ENCODE measurements around the gene MYO15A. TPM values are rescaled to one million over a fixed set of nuclear protein-coding genes. Genes with fewer than 3 reads are reported as not detected.

The MYO15A gene
- total and polyA plus RNA-seq, 2 experiments from 2014 or later: 1.0 to 2.2 TPM

DNA sequence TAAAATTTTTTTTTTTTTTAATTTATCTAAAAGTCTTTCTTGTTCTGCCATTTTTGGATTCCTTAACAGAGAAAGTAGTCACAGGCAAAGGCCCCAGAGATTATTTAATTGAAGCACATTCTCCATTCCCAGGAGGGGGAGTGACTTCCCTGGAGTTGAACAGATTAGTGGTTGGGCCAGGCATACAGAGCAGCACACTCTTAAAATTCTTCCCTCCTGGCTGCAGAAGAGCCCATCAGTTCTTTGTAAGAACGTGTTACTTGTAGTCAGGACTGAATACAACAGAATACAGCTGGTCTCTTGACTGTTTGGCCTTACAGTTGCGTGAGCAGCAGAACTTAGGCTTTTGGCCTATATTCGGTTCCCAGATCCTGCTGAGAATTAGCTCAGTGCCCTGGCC lies 76.8 kb downstream of the MYO15A start:
- H3K79me2 ChIP-seq (replicated peaks; ENCODE audit: insufficient read depth): peaks cover 62% of the 10 kb centered on the region

DNA sequence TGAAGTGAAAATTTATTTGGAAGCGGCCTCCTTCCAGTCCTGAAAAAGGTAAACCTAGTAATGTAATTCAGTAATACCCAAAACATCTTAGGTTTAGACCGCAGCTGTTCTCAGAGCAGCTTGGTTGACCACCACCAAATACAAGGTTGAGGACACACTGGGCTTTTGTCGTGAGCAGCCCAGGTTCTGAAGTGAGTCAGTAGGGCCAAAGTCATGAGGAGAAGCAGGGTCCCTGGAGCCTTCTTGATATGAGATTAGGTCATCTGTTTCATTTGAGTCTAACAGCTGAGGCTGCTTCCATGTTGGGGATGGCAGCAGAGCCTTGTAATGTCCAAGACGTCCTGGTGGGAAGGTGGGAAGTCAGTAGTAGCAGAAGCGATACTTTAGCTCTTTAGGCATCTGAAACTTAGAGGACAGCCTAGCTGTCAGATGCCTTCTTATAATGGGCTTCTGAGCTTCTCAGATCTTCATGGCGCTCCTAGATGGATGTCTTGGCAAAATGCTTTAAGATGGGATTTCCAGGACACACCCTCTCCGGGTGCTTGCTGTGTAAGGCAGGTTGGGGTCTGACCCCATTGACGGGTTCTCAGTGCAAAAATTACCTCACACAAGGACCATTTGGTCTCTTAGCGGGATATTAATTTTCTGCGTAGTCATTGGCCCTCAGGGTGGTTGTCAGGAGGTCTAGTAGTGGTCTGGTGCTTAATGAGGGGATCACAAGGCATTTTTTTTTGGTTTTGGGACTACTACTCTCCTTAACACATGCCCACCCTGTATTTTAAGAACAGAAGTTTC lies 77.5 kb downstream of the MYO15A start:
- DNase-seq (ENCODE audit: low spot score): no peak
- Histone ChIP-seq H3K27ac (ENCODE audit: low read depth) (no peak overlapping the region), H3K4me1 (ENCODE audit: insufficient read depth) (peaks cover 28% of the 10 kb centered on the region)

More for the DNA sequence above, 76.8 kb downstream of the MYO15A start:
- Mint-ChIP-seq H3K36me3 (ENCODE audit: low read depth) (peaks cover 38% of the 10 kb centered on the region), H3K27ac (no peak overlapping the region), H3K27me3 (ENCODE audit: insufficient read depth, low read depth, poor library complexity) (peaks cover 12% of the 10 kb centered on the region), H3K4me1 (peaks cover 38% of the 10 kb centered on the region), H3K9me3 (no peaks in the 10 kb centered on the region), H3K4me3 (peak overlapping the region; percentile 94)
- peaks cover 57% of the 10 kb centered on the region for H4K20me1 ChIP-seq (replicated peaks; ENCODE audit: insufficient read depth)
- no peak for TF ChIP-seq CREB1 (CRISPR knock-in tag; IDR thresholded peaks at IDR 0.05; ENCODE audit: low read depth)
- no peak for TF ChIP-seq JUNB (IDR thresholded peaks at IDR 0.05; ENCODE audit: unreplicated experiment)
- no peak for TF ChIP-seq EZH2 (IDR thresholded peaks at IDR 0.05; ENCODE audit: low read depth, unreplicated experiment)
- no peak overlapping the region for H3K27ac ChIP-seq (ENCODE audit: low read depth)
- ATAC-seq (no peak), DNase-seq (ENCODE audit: low spot score) (peak; percentile 37)
- H2AFZ ChIP-seq: no peak overlapping the region
- peak overlapping the region; percentile 100 for H3K4me2 ChIP-seq
- peaks cover 26% of the 10 kb centered on the region for H3K4me1 ChIP-seq (ENCODE audit: insufficient read depth)
- H3K27me3 ChIP-seq (ENCODE audit: insufficient read depth): no peaks in the 10 kb centered on the region
- H3F3A ChIP-seq (replicated peaks; ENCODE audit: low read depth): peaks cover 24% of the 10 kb centered on the region
- peak overlapping the region; percentile 67 for H3K4me3 ChIP-seq
- no peaks in the 10 kb centered on the region for H3K9me2 ChIP-seq (ENCODE audit: insufficient read depth)
- H3K36me3 ChIP-seq (ENCODE audit: insufficient read depth): peaks cover 7% of the 10 kb centered on the region; the same call in 1 of the 2 replicates

DNA sequence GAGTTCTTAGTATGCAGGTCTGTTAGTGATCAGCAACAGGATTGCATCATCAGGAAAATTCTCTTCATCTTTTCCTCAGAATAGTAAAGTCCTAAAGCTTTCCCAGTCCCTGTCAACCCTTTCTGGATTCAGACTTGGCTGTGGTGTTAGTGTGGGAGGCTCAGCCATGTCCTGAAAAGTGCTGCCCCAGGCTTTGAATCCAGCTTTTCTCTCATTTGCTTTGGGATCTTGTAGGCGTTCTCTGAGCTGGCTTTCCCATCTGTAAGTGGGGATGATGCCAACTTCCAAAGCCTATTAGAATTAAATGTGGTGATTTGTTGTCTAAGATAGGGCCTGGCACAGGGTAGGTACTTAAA lies 78.0 kb downstream of the MYO15A start:
- H3K27ac ChIP-seq (ENCODE audit: low read depth): peak overlapping the region; percentile 50; the same call in 1 of the 2 replicates
- H3K4me3 ChIP-seq: peak overlapping the region; percentile 67
- Mint-ChIP-seq H3K4me1 (peaks cover 43% of the 10 kb centered on the region), H3K36me3 (ENCODE audit: low read depth) (peaks cover 43% of the 10 kb centered on the region), H3K27me3 (ENCODE audit: insufficient read depth, low read depth, poor library complexity) (peaks cover 12% of the 10 kb centered on the region), H3K9me3 (no peaks in the 10 kb centered on the region), H3K27ac (peak overlapping the region; percentile 42; the same call in 1 of the 2 replicates), H3K4me3 (peak overlapping the region; percentile 94)
- no peak overlapping the region for H2AFZ ChIP-seq
- DNase-seq (ENCODE audit: low spot score) (no peak), ATAC-seq (no peak)
- H3F3A ChIP-seq (replicated peaks; ENCODE audit: low read depth): peaks cover 22% of the 10 kb centered on the region
- H4K20me1 ChIP-seq (replicated peaks; ENCODE audit: insufficient read depth): peaks cover 69% of the 10 kb centered on the region
- H3K4me2 ChIP-seq: peak overlapping the region; percentile 100
- peaks cover 74% of the 10 kb centered on the region for H3K79me2 ChIP-seq (replicated peaks; ENCODE audit: insufficient read depth)
- peaks cover 7% of the 10 kb centered on the region; the same call in 1 of the 2 replicates for H3K36me3 ChIP-seq (ENCODE audit: insufficient read depth)
- H3K4me1 ChIP-seq (ENCODE audit: insufficient read depth): peaks cover 32% of the 10 kb centered on the region
- H3K27me3 ChIP-seq (ENCODE audit: insufficient read depth): no peaks in the 10 kb centered on the region
- H3K9me2 ChIP-seq (ENCODE audit: insufficient read depth): no peaks in the 10 kb centered on the region
- TF ChIP-seq CREB1 (CRISPR knock-in tag; IDR thresholded peaks at IDR 0.05; ENCODE audit: low read depth): no peak
- TF ChIP-seq EZH2 (IDR thresholded peaks at IDR 0.05; ENCODE audit: low read depth, unreplicated experiment): no peak
- TF ChIP-seq STAT1 (IDR thresholded peaks at IDR 0.05; ENCODE audit: unreplicated experiment): no peak
- TF ChIP-seq, protein P1, sequence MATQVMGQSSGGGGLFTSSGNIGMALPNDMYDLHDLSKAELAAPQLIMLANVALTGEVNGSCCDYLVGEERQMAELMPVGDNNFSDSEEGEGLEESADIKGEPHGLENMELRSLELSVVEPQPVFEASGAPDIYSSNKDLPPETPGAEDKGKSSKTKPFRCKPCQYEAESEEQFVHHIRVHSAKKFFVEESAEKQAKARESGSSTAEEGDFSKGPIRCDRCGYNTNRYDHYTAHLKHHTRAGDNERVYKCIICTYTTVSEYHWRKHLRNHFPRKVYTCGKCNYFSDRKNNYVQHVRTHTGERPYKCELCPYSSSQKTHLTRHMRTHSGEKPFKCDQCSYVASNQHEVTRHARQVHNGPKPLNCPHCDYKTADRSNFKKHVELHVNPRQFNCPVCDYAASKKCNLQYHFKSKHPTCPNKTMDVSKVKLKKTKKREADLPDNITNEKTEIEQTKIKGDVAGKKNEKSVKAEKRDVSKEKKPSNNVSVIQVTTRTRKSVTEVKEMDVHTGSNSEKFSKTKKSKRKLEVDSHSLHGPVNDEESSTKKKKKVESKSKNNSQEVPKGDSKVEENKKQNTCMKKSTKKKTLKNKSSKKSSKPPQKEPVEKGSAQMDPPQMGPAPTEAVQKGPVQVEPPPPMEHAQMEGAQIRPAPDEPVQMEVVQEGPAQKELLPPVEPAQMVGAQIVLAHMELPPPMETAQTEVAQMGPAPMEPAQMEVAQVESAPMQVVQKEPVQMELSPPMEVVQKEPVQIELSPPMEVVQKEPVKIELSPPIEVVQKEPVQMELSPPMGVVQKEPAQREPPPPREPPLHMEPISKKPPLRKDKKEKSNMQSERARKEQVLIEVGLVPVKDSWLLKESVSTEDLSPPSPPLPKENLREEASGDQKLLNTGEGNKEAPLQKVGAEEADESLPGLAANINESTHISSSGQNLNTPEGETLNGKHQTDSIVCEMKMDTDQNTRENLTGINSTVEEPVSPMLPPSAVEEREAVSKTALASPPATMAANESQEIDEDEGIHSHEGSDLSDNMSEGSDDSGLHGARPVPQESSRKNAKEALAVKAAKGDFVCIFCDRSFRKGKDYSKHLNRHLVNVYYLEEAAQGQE (IDR thresholded peaks at IDR 0.05; ENCODE audit: unreplicated experiment): no peak
- no peak for TF ChIP-seq JUNB (IDR thresholded peaks at IDR 0.05; ENCODE audit: unreplicated experiment)
- TF ChIP-seq, protein P2, sequence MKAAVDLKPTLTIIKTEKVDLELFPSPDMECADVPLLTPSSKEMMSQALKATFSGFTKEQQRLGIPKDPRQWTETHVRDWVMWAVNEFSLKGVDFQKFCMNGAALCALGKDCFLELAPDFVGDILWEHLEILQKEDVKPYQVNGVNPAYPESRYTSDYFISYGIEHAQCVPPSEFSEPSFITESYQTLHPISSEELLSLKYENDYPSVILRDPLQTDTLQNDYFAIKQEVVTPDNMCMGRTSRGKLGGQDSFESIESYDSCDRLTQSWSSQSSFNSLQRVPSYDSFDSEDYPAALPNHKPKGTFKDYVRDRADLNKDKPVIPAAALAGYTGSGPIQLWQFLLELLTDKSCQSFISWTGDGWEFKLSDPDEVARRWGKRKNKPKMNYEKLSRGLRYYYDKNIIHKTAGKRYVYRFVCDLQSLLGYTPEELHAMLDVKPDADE (IDR thresholded peaks at IDR 0.05): no peak
- no peak for TF ChIP-seq ZNF114 (CRISPR knock-in tag; IDR thresholded peaks at IDR 0.05)
- no peak for TF ChIP-seq EZH2phosphoT487 (IDR thresholded peaks at IDR 0.05; ENCODE audit: unreplicated experiment)
- no peak for TF ChIP-seq POLR2AphosphoS5 (IDR thresholded peaks at IDR 0.05; ENCODE audit: low read depth)
- no peak for TF ChIP-seq NANOG (IDR thresholded peaks at IDR 0.05; ENCODE audit: borderline replicate concordance)
- TF ChIP-seq, protein P3, sequence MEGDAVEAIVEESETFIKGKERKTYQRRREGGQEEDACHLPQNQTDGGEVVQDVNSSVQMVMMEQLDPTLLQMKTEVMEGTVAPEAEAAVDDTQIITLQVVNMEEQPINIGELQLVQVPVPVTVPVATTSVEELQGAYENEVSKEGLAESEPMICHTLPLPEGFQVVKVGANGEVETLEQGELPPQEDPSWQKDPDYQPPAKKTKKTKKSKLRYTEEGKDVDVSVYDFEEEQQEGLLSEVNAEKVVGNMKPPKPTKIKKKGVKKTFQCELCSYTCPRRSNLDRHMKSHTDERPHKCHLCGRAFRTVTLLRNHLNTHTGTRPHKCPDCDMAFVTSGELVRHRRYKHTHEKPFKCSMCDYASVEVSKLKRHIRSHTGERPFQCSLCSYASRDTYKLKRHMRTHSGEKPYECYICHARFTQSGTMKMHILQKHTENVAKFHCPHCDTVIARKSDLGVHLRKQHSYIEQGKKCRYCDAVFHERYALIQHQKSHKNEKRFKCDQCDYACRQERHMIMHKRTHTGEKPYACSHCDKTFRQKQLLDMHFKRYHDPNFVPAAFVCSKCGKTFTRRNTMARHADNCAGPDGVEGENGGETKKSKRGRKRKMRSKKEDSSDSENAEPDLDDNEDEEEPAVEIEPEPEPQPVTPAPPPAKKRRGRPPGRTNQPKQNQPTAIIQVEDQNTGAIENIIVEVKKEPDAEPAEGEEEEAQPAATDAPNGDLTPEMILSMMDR (conservative IDR thresholded peaks at IDR 0.05; ENCODE audit: low read depth in 2 of 2): no peak

More for the DNA sequence above, 77.5 kb downstream of the MYO15A start:
- no peak overlapping the region for H2AFZ ChIP-seq
- Mint-ChIP-seq H3K4me3 (peak overlapping the region; percentile 94), H3K4me1 (peaks cover 38% of the 10 kb centered on the region), H3K27ac (peak overlapping the region; percentile 87), H3K27me3 (ENCODE audit: insufficient read depth, low read depth, poor library complexity) (peaks cover 12% of the 10 kb centered on the region), H3K36me3 (ENCODE audit: low read depth) (peaks cover 39% of the 10 kb centered on the region), H3K9me3 (no peaks in the 10 kb centered on the region)
- H3K27me3 ChIP-seq (ENCODE audit: insufficient read depth): no peaks in the 10 kb centered on the region
- ATAC-seq: no peak
- H3F3A ChIP-seq (replicated peaks; ENCODE audit: low read depth): peaks cover 24% of the 10 kb centered on the region
- no peak for TF ChIP-seq NANOG (IDR thresholded peaks at IDR 0.05; ENCODE audit: borderline replicate concordance)
- peak overlapping the region; percentile 100 for H3K4me2 ChIP-seq
- H3K9me2 ChIP-seq (ENCODE audit: insufficient read depth): no peaks in the 10 kb centered on the region
- H3K4me3 ChIP-seq: peak overlapping the region; percentile 67
- peaks cover 7% of the 10 kb centered on the region; the same call in 1 of the 2 replicates for H3K36me3 ChIP-seq (ENCODE audit: insufficient read depth)
- H4K20me1 ChIP-seq (replicated peaks; ENCODE audit: insufficient read depth): peaks cover 64% of the 10 kb centered on the region
- H3K79me2 ChIP-seq (replicated peaks; ENCODE audit: insufficient read depth): peaks cover 69% of the 10 kb centered on the region

Measured in GM23338 (cell line).